ENCODE results near the gene GPR55.

GPR55 gene

DNA sequence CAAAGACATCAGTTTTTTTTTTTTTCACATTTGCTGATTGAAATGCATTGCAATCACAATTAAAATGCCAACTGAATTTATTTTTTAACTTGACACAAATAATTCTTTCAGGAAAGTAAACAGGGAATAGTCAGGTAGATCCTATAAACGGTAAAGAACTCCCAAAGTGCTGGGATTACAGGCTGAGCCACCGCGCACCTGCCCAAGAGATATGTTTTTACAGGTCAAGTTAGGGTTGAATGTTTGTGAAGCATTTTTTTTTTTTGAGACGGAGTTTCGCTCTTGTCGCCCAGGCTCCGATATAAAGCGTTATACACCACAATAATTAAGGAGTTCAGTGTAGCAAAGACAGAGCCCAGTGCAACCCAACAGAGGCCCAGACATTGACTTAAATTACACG is 45.2 kb downstream of the GPR55 start:
- DNase-seq (ENCODE audit: low read depth): no peak

DNA sequence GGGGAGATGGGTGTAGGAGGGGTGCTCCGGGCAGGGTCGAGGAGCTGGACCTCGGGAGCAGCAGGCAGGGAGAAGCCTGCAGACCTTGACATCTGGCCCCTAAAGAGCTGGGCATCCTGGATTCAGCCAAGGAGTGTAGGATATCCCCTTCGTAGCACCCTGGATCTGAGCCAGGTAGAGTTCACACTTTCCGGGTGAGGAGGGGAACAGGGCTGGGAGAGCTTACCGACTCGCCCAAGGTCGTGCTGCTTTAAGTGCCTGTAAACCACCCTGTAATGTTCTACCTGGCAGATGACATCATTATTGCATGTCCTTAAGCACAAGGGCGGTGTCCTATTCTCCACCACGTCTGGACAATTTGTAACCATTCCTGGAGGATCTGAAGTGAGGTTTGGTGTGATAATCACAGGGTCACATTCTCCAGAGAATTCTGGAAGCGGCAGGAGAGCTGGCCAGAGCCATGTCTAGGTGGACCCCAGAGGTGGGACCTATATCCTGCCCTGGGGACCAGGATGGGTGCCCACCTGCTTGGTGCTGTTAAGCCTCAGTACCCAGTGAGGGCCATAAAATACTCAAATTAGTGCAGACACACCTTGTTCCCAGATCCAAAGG is 45.7 kb downstream of the GPR55 start:
- no peak for DNase-seq (ENCODE audit: low read depth)

DNA sequence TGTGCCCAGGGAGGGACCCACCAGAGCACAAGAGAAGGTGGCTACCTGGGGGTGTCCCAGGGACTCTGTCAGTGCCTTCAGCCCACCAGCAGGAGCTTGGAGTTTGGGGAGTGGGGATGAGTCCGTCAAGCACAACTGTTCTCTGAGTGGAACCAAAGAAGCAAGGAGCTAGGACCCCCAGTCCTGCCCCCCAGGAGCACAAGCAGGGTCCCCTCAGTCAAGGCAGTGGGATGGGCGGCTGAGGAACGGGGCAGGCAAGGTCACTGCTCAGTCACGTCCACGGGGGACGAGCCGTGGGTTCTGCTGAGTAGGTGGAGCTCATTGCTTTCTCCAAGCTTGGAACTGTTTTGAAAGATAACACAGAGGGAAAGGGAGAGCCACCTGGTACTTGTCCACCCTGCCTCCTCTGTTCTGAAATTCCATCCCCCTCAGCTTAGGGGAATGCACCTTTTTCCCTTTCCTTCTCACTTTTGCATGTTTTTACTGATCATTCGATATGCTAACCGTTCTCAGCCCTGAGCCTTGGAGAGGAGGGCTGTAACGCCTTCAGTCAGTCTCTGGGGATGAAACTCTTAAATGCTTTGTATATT is 46.3 kb downstream of the GPR55 start:
- no peak for DNase-seq (ENCODE audit: low read depth)

DNA sequence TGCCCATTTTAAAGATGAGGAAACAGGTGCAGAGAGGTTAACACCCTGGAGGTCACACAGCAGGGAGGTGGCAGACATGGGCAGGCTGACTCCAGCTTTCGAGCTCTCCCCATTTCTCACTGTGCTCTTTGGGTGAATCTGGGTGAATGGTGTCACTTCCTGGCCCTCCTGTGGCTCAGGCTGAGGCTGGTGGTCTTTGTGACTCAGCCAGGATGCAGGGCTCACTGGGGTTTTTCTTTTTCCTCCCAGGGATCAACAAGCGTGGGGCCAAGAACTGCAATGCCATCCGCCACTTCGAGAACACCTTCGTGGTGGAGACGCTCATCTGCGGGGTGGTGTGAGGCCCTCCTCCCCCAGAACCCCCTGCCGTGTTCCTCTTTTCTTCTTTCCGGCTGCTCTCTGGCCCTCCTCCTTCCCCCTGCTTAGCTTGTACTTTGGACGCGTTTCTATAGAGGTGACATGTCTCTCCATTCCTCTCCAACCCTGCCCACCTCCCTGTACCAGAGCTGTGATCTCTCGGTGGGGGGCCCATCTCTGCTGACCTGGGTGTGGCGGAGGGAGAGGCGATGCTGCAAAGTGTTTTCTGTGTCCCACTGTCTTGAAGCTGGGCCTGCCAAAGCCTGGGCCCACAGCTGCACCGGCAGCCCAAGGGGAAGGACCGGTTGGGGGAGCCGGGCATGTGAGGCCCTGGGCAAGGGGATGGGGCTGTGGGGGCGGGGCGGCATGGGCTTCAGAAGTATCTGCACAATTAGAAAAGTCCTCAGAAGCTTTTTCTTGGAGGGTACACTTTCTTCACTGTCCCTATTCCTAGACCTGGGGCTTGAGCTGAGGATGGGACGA is 47.1 kb downstream of the GPR55 start:
- no peak for DNase-seq (ENCODE audit: low read depth)

DNA sequence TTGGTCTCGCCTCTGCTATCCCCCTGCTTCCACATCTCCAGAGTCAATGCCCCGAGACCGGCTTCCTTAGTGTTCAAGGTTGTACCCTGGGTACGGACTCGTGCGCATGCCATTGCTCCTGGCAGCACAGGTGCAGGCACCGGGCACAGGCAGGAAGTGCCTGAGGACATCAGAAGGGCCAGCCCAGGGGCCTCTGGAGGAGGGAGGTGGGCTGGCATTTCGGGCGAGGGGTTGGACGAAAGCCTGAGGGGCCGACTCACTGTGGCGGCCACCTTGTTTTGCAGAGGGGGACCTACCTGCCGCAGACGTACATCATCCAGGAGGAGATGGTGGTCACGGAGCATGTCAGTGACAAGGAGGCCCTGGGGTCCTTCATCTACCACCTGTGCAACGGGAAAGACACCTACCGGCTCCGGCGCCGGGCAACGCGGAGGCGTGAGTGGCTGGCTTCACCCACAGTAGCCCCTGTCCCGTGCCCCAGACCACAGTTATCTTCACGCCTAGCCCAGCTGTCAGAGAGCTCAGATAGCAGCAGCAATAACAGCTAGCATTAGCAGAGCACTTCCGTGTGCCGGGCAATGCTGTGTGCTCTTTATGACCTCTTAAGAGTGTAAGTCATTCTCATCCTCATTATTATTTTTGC is 47.8 kb downstream of the GPR55 start:
- DNase-seq (ENCODE audit: low read depth): no peak

DNA sequence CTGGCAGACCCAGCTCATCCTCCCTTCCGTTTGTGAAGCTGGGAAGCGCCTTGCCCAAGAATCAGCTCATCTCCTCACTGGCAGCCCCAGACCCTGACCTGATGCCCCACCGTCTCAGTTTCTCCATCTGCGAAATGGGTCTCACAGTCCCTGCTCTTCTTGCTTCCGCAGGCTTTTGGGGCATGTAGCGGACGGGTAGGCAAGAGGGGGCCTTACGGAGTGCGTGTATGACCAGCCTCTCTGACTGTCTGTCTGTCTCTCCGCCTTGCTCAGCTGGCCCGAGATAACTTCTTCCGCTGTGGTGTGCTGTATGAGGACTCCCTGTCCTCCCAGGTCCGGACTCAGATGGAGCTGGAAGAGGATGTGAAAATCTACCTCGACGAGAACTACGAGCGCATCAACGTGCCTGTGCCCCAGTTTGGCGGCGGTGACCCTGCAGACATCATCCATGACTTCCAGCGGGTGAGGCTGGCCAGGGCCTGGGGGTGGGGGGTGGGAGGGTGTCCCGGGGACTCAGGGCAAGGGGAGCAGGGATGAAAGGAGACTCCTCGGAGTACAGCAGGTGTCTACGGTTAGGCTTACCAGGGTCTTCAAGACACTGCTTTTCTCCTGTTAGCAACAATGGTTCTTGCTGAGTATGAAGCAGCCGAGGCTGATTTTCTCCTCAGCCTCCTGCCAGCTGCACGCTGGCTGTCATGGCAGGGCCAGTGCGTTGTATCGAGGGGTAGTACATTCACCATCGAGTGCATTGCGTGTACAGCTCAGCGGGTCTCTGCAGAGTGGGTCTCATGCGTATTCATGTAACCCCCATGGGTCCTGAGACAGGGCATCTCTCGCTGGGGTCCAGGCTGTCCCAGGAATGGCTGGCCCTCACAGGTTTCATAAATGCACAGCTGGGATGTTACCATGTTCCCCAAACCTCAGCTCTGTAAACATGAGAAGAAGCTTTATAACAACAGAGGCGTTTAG is 49.4 kb downstream of the GPR55 start:
- DNase-seq (ENCODE audit: low read depth): no peak

DNA sequence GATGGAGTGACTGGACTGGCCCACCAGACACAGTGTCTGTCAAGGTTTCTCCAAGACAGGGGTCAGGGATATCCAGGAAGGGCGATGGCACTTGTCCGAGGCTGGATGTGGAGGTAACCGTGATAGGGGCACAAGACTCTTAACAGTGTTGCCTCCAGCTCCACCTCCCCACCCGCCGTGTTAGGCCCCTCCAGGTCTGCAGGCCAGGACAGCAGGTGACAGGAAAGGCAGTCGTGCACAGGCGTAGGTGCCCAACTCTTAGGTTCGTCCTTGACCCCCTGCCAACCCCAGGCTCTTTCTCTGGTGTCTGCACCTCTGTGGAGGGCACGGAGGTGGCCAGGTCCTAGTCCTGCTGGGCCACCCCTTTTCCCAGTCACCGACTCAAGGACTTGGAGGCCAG is 50.2 kb downstream of the GPR55 start:
- no peak for DNase-seq (ENCODE audit: low read depth)

DNA sequence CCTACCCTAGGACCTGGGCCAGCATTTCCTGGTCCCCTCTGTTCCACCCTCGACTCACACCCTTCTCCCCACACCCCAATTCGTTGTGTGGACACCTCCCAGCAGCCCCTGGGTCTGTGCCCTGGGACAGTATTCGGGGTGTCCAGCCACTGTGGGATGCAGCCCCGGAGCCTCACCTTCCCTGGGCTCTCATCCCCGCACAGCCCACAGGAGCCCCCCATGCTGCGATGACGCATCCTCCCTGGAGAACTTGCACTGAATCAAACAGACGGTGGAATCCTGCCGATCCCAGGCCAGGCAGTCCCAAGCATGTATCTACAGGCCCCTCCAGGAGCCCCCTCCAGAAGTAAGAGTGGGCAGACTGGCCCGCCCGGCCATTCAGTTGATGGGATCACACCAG is 50.6 kb downstream of the GPR55 start:
- DNase-seq (ENCODE audit: low read depth): no peak

DNA sequence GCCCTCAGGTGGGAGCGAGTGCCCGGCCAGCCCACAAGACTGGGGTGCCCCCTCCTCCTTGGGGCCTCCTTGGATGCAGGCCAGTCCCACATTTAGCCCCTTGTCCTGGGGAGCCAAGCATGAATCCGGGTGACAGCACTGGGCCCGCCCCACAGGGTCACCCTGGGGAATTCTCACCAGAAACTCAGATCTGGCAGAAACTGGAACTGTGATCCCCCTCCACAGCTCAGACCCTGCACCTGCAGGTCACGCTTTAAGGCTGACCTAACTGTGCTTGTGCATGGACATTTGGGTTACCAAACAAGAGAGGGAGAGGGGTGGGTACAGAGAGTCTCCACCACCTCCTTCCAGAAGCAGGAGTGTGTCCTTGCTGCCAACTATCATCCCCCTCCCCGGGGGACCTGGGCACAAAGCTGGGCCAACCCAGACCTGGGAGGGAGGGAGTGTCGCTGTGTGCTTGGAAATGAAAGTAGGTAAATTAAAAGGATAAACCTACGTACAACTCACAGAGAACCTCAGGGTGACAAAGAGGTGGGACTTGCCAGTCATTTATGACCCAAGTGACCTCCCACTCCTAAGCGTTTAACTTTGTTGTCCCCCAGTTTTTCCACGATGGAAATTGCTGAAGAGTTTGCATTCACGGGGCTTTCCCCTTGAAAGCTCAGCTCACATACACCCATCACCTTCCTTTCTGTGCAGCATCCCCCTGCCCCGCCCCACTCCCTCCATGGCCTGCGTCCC is 51.2 kb downstream of the GPR55 start:
- no peak for DNase-seq (ENCODE audit: low read depth)

DNA sequence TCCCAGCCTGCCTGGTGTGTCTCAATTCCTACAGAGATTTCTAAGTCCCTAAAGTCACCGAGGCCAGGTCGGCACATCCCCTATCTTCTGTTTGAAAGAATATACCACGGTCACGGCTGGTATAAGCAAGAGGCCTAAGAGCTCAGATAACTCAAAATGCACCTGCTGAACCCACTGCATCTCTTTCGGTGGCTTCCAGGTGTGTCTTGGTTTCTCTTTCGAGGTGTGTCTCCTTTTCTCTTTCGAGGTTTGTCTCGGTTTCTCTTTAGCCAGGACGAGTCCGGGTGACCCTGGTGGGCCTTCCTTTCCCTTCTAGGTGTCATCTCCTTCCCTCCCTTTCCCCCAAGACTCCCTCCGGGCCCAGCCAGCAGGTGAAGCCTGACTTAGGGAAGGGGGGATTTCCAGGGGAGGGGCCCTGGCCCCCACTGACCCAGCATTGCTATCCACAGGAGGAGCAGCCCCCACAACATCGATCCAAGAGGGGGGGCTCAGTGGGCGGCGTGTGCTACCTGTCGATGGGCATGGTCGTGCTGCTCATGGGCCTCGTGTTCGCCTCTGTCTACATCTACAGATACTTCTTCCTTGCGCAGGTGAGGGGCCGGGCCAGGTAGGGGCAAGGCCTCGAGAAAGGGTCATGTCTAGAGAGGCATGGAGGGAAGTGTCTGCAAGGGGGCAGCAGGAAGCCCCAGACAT is 51.9 kb downstream of the GPR55 start:
- DNase-seq (ENCODE audit: low read depth): no peak

DNA sequence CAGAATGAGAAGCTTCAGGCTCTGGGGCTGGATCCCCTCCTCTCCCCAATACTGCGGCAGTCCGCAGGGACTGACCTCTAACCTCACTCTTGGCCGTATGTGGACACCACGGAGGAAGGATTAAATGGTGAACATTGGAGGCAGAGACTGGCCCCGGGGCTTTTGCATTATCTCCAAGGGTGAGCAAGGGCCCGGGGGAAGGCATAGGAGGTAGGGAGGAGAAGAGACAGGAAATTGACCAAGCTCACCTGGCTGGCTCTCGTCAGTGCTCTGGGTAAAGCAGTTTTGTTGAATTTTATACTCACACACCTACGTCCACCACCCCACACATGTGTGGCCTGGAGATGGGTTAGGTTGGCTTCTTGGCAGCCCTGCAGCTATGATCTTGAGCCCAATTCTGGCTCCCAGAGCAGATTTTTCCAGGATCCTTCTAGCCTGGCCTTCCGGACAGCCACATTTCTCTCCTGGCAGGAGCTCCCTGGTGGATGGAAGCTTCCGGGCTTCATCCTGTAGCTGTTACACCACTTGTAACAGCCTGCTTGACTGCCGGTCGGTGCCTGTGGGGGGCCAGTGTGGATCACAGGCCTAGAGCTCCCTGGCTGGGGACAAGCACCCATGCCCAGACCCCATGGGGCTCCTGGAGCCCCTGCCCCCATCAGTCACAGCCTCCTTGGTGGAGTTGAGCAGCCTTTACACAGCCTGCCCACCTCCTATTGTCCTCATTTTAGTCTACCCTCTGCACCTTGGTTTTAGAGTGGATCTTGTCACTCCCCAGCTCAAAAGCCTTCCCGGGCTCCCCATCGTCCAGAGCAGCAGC is 52.7 kb downstream of the GPR55 start:
- DNase-seq (ENCODE audit: low read depth): no peak

DNA sequence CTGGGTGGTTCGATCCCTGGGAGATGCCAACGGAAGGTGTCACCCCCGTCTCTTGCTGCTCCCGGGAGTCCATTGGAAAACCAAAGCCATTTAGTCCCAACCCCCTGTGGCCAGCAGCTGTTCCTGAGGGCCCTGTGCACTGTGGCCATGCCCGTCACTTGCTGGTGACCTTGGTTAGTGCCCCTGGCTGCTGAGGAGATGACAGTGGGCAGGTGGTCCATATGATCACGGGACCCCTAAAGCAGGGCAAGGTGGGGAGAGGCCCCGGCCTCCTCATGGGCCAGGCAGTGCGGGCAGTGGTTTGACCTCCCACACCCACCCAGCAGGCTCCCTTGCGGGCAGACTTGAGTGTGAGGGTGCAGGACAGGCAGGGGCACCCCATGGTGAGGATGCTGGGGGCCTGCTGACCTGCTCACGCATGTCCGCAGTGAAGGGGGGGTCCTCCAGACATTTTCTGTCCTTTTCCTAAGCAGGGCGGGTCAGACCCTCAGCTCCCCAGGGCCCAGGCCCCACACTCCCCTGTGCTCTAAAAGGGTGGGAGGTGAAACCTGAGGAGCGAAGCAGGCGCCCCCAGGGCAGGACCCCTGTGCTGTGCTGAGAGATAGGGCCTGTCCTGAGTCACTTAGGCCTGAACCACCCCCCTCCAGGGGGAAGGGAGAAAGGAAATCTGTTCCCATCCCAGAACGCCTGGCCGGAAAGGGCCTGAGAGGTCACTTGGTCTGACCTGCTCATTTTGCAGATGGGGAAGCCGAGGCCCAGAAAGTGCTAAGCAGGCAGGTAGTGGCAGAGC is 53.5 kb downstream of the GPR55 start:
- DNase-seq (ENCODE audit: low read depth): no peak

DNA sequence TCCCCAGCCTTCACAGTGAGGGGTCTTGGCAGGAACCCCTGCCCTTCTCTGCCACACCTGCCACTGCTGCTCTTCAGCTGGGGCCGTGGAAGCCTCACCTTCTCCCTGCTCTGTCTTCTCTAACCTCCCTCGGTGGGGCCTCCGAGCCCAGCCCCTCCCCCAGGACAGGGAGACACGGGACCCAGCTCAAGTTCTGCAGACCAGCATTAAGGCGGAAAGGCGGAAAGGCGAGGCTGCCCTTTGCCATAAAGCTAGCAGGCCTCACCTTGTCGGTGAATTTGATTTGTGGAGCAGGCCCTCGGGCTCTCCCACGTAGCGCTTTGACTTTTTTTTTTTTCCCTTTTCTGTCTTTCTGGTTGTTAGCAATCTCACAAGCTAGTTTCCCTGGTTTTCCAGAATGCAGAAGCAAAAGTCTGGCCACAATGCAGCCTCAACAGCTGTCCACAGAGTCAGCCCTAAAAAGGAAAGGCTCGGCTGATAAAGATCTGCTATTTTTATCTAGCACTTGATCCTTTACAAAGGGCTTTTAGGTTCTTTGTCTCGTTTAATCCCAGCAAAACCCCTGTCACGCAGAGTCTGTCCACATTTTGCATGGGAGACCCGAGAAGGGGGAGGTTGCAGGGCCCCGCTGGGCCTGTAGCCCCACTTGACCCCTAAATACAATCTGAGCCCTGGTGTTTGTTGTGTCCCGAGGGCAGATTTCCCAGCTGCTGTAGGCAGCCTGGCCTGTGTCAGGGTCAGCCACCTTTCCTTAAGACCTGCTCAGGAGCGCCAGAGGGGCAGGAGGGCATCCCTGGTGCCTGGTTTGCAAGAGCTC is 54.3 kb downstream of the GPR55 start:
- DNase-seq (ENCODE audit: low read depth): no peak

DNA sequence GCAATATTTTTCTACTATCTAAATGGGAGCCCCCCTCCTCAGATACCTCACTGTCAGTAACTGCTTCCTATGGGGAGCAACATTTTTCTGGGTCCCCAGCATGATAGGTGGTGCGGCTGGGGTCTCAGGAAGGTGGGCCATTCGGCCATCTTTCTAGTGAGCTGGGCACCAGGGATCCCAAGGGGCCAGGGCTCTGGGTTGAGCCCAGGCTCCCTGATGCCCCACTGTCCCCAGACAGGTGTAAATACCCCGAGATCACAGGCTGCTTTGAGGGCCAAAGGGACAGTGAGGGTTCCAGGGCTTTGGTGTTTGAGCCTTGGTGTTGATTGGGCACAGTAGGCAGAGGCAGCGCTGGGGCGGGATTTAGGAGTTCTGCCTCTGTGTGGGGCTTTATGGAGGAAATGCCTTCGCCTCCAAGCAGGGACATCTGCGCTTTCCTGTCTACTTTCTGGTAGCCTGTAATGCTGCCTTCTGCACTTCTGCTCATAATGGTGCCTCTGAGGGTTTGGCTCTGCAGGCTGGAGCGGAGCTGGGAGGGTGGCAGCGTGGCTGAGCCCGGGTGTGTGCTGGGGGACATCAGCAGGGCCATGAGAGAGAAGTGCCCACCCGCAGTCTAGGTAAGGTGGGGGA is 55.0 kb downstream of the GPR55 start:
- DNase-seq (ENCODE audit: low read depth): no peak

DNA sequence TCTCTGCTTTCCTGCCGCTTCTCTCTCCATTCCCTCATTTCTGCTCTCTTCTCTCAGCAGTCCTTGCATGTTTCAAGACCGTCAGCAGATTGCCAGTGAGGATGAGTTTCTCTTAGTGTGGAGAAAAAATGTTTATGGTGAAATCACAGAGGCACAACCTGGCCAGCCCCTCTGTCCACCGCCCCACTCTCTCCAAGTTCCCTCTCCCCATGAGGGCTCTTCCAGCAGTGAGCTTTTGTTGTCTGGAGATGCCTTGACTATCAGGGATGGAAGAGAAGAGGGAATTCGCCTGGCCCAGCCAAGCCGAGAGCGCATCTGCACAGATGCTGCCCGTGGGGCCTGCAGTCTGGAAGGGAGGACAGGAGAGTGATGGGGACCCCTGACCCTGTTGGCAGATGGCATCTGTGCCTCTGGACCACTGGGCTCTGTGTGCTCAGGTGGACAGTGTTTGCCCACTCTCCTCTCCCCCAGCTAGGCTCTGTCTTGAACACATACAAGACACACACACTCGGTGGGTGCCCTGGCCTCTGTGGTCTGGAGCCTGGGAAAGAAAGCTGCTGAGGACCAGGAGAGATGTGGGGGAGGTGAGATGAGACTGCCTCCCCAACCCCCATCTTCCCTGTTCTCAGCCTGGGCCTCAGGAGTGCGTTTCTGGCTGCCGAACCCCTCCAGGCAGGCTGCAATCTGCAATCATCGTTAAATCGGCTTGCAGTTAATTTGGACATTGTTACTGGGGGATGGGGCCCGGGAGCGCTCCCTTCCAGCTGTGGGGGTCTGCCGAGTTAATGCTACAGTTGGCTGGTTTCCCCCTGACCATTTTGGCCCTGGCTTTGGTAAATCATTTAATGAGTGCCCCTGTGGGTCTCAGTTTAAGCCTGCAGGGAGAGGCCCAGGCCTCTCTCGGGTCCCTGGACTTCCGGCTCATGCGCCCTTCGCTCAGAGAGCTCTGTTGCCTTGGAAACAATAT is 55.8 kb downstream of the GPR55 start:
- DNase-seq (ENCODE audit: low read depth): no peak

Data from T follicular helper cell (primary cell).